ENCODE results near the gene PRTFDC1. TPM values are rescaled to one million over a fixed set of nuclear protein-coding genes. Genes with fewer than 3 reads are reported as not detected.
"Not testable (repeated sequence)": the region's sequence is repeated elsewhere in the genome, so short reads cannot be mapped to it uniquely, and the experiment has no call there.

Gene PRTFDC1
- total RNA-seq, 1 donor from 2014 or later, result 17.5 TPM

GRCh38 chr10:24840784-24841183 is 111.6 kb downstream of the PRTFDC1 start:
- Mint-ChIP-seq H3K9me3 (ENCODE audit: unreplicated experiment) (no peaks in the 10 kb centered on the region), H3K4me3 (ENCODE audit: unreplicated experiment) (no peak overlapping the region), H3K36me3 (ENCODE audit: low read depth, unreplicated experiment) (no peaks in the 10 kb centered on the region), H3K4me1 (ENCODE audit: unreplicated experiment) (peaks cover 3% of the 10 kb centered on the region), H3K27me3 (ENCODE audit: unreplicated experiment) (peaks cover 3% of the 10 kb centered on the region), H3K27ac (ENCODE audit: unreplicated experiment) (no peak overlapping the region)
- no peak for TF ChIP-seq CTCF (IDR thresholded peaks at IDR 0.05; ENCODE audit: unreplicated experiment)
- DNase-seq (ENCODE audit: low spot score), result no peak

GRCh38 chr10:24837781-24838180 is 114.6 kb downstream of the PRTFDC1 start:
- peak overlapping the region; percentile 38 for H3K27ac Mint-ChIP-seq (ENCODE audit: unreplicated experiment)
- not testable (repeated sequence) for DNase-seq (ENCODE audit: low spot score); H3K27me3 Mint-ChIP-seq (ENCODE audit: unreplicated experiment); H3K4me1 Mint-ChIP-seq (ENCODE audit: unreplicated experiment); H3K9me3 Mint-ChIP-seq (ENCODE audit: unreplicated experiment); H3K36me3 Mint-ChIP-seq (ENCODE audit: low read depth, unreplicated experiment); H3K4me3 Mint-ChIP-seq (ENCODE audit: unreplicated experiment)

GRCh38 chr10:24834869-24835268 is 117.5 kb downstream of the PRTFDC1 start:
- no peaks in the 10 kb centered on the region for H3K36me3 Mint-ChIP-seq (ENCODE audit: low read depth, unreplicated experiment)
- DNase-seq (ENCODE audit: low spot score), result no peak
- no peak for TF ChIP-seq CTCF (IDR thresholded peaks at IDR 0.05; ENCODE audit: unreplicated experiment)
- H3K9me3 Mint-ChIP-seq (ENCODE audit: unreplicated experiment), result no peaks in the 10 kb centered on the region
- no peak overlapping the region for H3K4me3 Mint-ChIP-seq (ENCODE audit: unreplicated experiment)
- no peaks in the 10 kb centered on the region for H3K4me1 Mint-ChIP-seq (ENCODE audit: unreplicated experiment)
- no peak overlapping the region for H3K27ac Mint-ChIP-seq (ENCODE audit: unreplicated experiment)
- H3K27me3 Mint-ChIP-seq (ENCODE audit: unreplicated experiment), result peaks cover 2% of the 10 kb centered on the region

- DNase-seq (ENCODE audit: low spot score), result no peak
Measured at GRCh38 chr10:24826009-24826408, 126.4 kb downstream of the PRTFDC1 start.

GRCh38 chr10:24825551-24825950 is 126.9 kb downstream of the PRTFDC1 start:
- Mint-ChIP-seq H3K27ac (ENCODE audit: unreplicated experiment) (no peak overlapping the region), H3K9me3 (ENCODE audit: unreplicated experiment) (no peaks in the 10 kb centered on the region), H3K4me1 (ENCODE audit: unreplicated experiment) (no peaks in the 10 kb centered on the region), H3K27me3 (ENCODE audit: unreplicated experiment) (no peaks in the 10 kb centered on the region), H3K36me3 (ENCODE audit: low read depth, unreplicated experiment) (no peaks in the 10 kb centered on the region), H3K4me3 (ENCODE audit: unreplicated experiment) (no peak overlapping the region)
- TF ChIP-seq CTCF (IDR thresholded peaks at IDR 0.05; ENCODE audit: unreplicated experiment), result no peak
- DNase-seq (ENCODE audit: low spot score), result no peak

More at GRCh38 chr10:24826009-24826408, 126.4 kb downstream of the PRTFDC1 start:
- Mint-ChIP-seq H3K4me1 (ENCODE audit: unreplicated experiment) (no peaks in the 10 kb centered on the region), H3K4me3 (ENCODE audit: unreplicated experiment) (no peak overlapping the region), H3K27ac (ENCODE audit: unreplicated experiment) (no peak overlapping the region), H3K36me3 (ENCODE audit: low read depth, unreplicated experiment) (no peaks in the 10 kb centered on the region), H3K9me3 (ENCODE audit: unreplicated experiment) (no peaks in the 10 kb centered on the region), H3K27me3 (ENCODE audit: unreplicated experiment) (no peaks in the 10 kb centered on the region)
- TF ChIP-seq CTCF (IDR thresholded peaks at IDR 0.05; ENCODE audit: unreplicated experiment), result no peak

- DNase-seq (ENCODE audit: low spot score), result no peak
- no peaks in the 10 kb centered on the region for H3K27me3 Mint-ChIP-seq (ENCODE audit: unreplicated experiment)
- no peak for TF ChIP-seq CTCF (IDR thresholded peaks at IDR 0.05; ENCODE audit: unreplicated experiment)
- H3K9me3 Mint-ChIP-seq (ENCODE audit: unreplicated experiment), result no peaks in the 10 kb centered on the region
- no peak overlapping the region for H3K27ac Mint-ChIP-seq (ENCODE audit: unreplicated experiment)
- H3K4me3 Mint-ChIP-seq (ENCODE audit: unreplicated experiment), result no peak overlapping the region
- H3K36me3 Mint-ChIP-seq (ENCODE audit: low read depth, unreplicated experiment), result no peaks in the 10 kb centered on the region
- no peaks in the 10 kb centered on the region for H3K4me1 Mint-ChIP-seq (ENCODE audit: unreplicated experiment)
Measured at GRCh38 chr10:24824536-24824935, 127.9 kb downstream of the PRTFDC1 start.

Data from endothelial cell (in vitro differentiated cells).